Lower lobe of right lung (tissue), 2 donors: ENCODE measurements around the gene OR4F17. TPM values are rescaled to one million over a fixed set of nuclear protein-coding genes. Genes with fewer than 3 reads are reported as not detected.
"Not testable (repeated sequence)": the region's sequence is repeated elsewhere in the genome, so short reads cannot be mapped to it uniquely, and the experiment has no call there.

Experiments
- ATAC-seq, 2 donors: fragments of 200-7000 bp; cut with Tn5 transposase; one replicate each; pipeline ENCODE4 v1.9.1; 2020 to 2022; ENCODE audit warnings: mild to moderate bottlenecking in 2 of 2, moderate library complexity in 2 of 2
- DNase-seq: peaks from one replicate; pipeline ENCODE4 v3.0.0-alpha.2; 2020
- H3K27ac ChIP-seq: fragments of 200-600 bp; one replicate; pipeline ENCODE4 v1.8.0; 2022
- H3K27me3 ChIP-seq: fragments of 200-600 bp; one replicate; pipeline ENCODE4 v1.8.0; 2022; ENCODE audit warnings: low read depth
- H3K36me3 ChIP-seq: fragments of 200-600 bp; one replicate; pipeline ENCODE4 v1.8.0; 2022; ENCODE audit warnings: mild to moderate bottlenecking
- H3K4me1 ChIP-seq: fragments of 200-600 bp; one replicate; pipeline ENCODE4 v1.8.0; 2022
- H3K4me3 ChIP-seq: fragments of 200-600 bp; one replicate; pipeline ENCODE4 v1.8.0; 2022; ENCODE audit warnings: mild to moderate bottlenecking
- H3K9me3 ChIP-seq: fragments of 200-600 bp; one replicate; pipeline ENCODE4 v1.8.0; 2022
- intact Hi-C: fragments of 100-400 bp; cut with DNase I; formaldehyde crosslinking; loops from one replicate; pipeline ENCODE4 v1.11.0; 2022
- long read RNA-seq: library from polyadenylated mRNA; unstranded; transcript quantifications from one replicate; pipeline ENCODE4 v2.0.0, GENCODE V29; 2021
- total RNA-seq: library from RNA; stranded (reverse); fragmentation: NEBNext Ultra II Directional; extraction: Animal tissue kit (Norgen Biotek cat#: 25700); gene quantifications from one replicate; pipeline ENCODE4 v1.2.1, GENCODE V29; 2021
- donor health status: DM: no; HTN: yes; CAD: no; lungs with severe emphysema.

OR4F17 gene, protein sequence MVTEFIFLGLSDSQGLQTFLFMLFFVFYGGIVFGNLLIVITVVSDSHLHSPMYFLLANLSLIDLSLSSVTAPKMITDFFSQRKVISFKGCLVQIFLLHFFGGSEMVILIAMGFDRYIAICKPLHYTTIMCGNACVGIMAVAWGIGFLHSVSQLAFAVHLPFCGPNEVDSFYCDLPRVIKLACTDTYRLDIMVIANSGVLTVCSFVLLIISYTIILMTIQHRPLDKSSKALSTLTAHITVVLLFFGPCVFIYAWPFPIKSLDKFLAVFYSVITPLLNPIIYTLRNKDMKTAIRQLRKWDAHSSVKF
- not detected for total RNA-seq
- long read RNA-seq: 0 reads

DNA sequence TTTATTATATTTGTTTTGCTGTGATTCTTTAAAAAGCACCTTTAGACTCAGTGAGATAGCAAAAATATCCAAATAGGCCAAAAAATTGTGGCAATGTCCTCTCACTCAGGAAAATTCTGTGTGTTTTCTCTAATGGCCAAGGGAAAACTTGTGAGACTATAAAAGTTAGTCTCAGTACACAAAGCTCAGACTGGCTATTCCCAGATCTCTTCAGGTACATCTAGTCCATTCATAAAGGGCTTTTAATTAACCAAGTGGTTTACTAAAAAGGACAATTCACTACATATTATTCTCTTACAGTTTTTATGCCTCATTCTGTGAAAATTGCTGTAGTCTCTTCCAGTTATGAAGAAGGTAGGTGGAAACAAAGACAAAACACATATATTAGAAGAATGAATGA, at the start of gene OR4F17:
Gene OR4F17, plus strand, starts transcription at position 301 of the 400 bp plus-strand sequence. CDS start 3,575 bp downstream, outside the sequence.
- DNase-seq, H3K36me3 ChIP-seq, H3K27me3 ChIP-seq, H3K4me3 ChIP-seq, H3K27ac ChIP-seq, H3K4me1 ChIP-seq, ATAC-seq, intact Hi-C loops, H3K9me3 ChIP-seq: not testable (repeated sequence)

DNA sequence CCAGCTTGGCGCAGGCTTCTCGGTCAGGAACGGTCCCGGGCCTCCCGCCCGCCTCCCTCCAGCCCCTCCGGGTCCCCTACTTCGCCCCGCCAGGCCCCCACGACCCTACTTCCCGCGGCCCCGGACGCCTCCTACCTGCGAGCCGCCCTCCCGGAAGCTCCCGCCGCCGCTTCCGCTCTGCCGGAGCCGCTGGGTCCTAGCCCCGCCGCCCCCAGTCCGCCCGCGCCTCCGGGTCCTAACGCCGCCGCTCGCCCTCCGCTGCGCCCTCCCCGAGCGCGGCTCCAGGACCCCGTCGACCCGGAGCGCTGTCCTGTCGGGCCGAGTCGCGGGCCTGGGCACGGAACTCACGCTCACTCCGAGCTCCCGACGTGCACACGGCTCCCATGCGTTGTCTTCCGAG, 36.1 kb upstream of the OR4F17 start:
- H3K36me3 ChIP-seq, ATAC-seq, intact Hi-C loops, H3K9me3 ChIP-seq, H3K27me3 ChIP-seq, H3K27ac ChIP-seq, H3K4me3 ChIP-seq, H3K4me1 ChIP-seq: not testable (repeated sequence)
- peak; percentile 48 for DNase-seq

GRCh38 chr19:82864-83263, 24.0 kb upstream of the OR4F17 start:
- H3K36me3 ChIP-seq, H3K4me1 ChIP-seq, H3K4me3 ChIP-seq, H3K27me3 ChIP-seq, intact Hi-C loops, DNase-seq, H3K27ac ChIP-seq, H3K9me3 ChIP-seq: not testable (repeated sequence)
- peak in 1 of 2 donors; percentile 23 for ATAC-seq

DNA sequence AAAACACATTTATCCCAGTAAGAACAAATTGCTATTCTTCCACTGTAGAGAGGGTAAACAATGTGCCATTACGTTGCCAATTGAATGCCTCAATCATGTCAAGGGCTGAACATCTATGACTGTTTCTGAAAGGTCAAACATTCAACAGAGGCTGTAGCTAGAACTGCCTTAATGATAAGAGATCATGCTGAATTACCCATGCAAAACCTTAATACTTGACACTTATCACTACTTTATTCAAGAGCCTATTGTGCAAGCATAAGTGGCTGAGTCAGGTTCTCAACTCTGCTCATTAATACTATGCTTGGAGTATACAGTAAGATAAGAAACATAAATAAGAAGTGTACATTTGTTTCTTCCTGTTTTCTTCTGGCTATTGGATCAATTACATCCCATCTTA, 23.3 kb upstream of the OR4F17 start:
- H3K36me3 ChIP-seq, DNase-seq, H3K4me3 ChIP-seq, H3K9me3 ChIP-seq, H3K27ac ChIP-seq, H3K4me1 ChIP-seq, intact Hi-C loops, H3K27me3 ChIP-seq: not testable (repeated sequence)
- ATAC-seq: peak; percentile 93 to 99

DNA sequence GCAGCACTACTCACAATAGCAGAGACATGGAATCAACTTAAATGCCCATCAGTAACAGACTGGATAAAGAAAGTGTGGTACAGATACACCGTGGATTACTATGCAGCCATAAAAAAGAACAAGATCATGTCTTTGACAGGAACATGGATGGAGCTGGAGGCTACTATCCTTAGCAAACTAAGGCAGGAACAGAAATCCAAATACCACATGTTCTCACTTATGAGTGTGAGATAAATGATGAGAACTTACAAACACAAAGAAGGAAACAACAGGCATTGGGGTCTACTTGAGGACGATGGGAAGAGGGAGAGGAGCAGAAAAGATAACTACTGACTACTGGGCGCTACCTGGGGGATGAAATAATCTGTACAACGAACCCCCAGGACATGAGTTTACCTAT, 16.2 kb upstream of the OR4F17 start:
- DNase-seq, intact Hi-C loops, H3K4me3 ChIP-seq: not testable (repeated sequence)

DNA sequence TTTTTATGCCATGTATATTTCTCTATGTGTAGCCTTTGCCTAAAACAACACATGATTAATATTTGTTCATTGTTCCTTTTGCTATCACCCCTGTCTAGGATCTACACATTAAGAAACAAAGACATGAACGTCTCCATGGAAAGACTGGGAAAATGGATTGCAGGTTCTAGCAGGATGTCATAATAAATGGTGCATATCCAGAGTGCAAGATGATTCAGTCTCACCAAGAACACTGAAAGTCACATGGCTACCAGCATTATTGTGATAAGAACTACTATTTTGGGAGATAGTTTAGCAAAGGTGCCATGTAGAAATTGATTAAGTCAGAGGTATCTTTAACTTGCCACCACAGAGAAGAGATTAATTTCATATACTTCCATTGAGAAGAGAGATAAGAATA, 12.1 kb upstream of the OR4F17 start:
- DNase-seq, H3K4me1 ChIP-seq, H3K4me3 ChIP-seq, H3K9me3 ChIP-seq, intact Hi-C loops, ATAC-seq, H3K27ac ChIP-seq, H3K27me3 ChIP-seq, H3K36me3 ChIP-seq: not testable (repeated sequence)

More for the DNA sequence above, 16.2 kb upstream of the OR4F17 start:
- not testable (repeated sequence) for H3K27me3 ChIP-seq, H3K9me3 ChIP-seq, H3K27ac ChIP-seq, H3K4me1 ChIP-seq, H3K36me3 ChIP-seq, ATAC-seq

- DNase-seq, H3K36me3 ChIP-seq, H3K27me3 ChIP-seq, H3K4me1 ChIP-seq, H3K4me3 ChIP-seq, intact Hi-C loops, H3K27ac ChIP-seq, ATAC-seq, H3K9me3 ChIP-seq: not testable (repeated sequence)
Observed at GRCh38 chr19:97647-98046, 9.3 kb upstream of the OR4F17 start.

GRCh38 chr19:120443-121140, 13.7 kb downstream of the OR4F17 start:
- DNase-seq, intact Hi-C loops: not testable (repeated sequence)
- peak; percentile 88 to 96 for ATAC-seq

More at GRCh38 chr19:120443-121140, 13.7 kb downstream of the OR4F17 start:
- H3K9me3 ChIP-seq, H3K27ac ChIP-seq, H3K27me3 ChIP-seq, H3K4me3 ChIP-seq, H3K36me3 ChIP-seq, H3K4me1 ChIP-seq: not testable (repeated sequence)

Other genes with a start within 250 kb of the OR4F17 start
- 11.7 TPM for gene PLPP2, start 184.3 kb downstream of the OR4F17 start, total RNA-seq
- 39.4 TPM for gene MIER2, start 237.7 kb downstream of the OR4F17 start, total RNA-seq